ENCODE results near the gene UBQLN4. TPM values are rescaled to one million over a fixed set of nuclear protein-coding genes. Genes with fewer than 3 reads are reported as not detected.
A peak's percentile ranks its signal among the peaks of the same experiment; 100 is the strongest.

UBQLN4 gene
- total RNA-seq: 29.1 TPM

DNA sequence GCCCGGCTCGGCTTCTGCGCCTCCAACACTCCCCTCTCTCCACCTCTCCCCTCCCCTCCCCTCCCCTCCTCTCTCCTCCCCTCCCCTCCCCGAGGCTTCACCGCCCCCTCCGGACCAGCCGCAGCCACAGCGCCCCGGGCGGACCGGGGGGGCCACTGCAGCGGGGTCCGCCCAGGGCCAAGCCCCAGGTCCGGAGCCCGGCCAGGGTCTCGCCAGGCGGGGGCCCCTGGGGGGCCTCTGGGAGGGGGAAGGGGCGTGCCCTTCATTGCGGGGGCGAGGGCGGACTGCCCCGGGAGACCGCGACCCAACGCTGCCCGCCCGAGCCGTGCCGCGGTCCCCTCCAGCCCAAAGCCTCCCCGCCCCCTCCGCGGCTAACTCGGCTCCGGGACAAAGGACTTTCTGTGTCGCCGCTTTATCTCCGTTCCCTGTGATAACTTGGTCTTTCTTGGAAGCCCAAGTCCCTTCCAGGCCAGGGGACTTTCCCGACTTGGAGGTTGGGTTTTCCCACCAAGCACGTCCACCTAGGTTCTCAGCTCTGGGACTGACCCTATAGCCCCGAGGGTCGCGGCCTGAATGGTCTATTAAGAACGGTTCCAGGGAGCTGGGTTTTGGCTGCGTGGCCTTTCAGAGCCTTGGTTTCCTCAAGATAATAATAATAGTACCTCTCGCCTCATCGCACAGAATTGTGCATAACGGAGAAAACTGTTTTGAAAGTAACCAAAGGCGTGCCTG lies at the start of gene UBQLN4:
TSS of gene UBQLN4 (minus strand) at position 31 of the 732 bp plus-strand sequence. CDS start 97 bp downstream, outside the sequence.
- peak; percentile 95 for DNase-seq

DNA sequence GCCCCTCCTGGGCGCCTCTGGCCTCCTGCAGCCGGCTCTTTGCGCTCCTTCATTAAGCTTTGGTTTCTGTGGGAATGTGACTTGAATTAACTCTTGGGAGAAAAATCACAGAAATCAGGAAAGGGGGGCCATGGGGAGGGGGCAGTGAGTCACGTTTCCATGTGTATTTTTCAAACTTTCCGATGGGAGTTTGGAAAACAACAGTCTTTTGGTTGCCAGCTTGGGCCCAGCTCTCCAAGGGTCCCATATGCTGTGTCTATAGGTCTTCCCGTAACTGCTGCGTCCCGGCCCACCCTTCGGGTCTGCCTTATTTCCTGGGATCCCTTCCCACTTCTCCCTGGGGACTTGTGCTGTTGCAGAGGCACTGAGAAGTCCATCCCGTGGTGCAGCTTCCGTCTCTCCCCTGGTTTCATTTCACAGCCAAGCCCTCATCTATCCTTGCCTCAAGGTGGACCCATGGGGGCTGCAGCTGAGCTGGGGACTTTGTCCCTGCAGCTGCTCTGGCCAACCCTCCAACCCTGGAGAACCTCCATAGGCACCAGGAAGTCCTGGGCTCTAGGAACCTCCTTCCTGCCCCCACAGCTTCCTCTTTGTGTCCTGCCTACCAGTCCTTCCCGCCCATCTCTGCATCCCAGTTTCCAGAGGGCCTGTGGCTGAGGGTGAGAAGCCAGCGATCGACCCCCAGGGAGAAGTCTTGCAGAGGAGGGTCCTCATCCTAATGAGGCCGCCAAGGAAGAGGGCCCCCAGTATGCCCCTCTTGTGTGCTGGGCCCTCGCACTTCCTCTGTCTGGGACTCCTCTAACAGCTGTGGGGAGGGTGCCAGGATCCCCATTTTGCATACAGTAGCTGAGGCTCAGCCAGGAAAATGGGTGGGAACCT lies 49.3 kb upstream of the UBQLN4 start:
- peak; percentile 75 for DNase-seq

GRCh38 chr1:156101880-156102279 lies 48.3 kb upstream of the UBQLN4 start:
- no peak for DNase-seq

DNA sequence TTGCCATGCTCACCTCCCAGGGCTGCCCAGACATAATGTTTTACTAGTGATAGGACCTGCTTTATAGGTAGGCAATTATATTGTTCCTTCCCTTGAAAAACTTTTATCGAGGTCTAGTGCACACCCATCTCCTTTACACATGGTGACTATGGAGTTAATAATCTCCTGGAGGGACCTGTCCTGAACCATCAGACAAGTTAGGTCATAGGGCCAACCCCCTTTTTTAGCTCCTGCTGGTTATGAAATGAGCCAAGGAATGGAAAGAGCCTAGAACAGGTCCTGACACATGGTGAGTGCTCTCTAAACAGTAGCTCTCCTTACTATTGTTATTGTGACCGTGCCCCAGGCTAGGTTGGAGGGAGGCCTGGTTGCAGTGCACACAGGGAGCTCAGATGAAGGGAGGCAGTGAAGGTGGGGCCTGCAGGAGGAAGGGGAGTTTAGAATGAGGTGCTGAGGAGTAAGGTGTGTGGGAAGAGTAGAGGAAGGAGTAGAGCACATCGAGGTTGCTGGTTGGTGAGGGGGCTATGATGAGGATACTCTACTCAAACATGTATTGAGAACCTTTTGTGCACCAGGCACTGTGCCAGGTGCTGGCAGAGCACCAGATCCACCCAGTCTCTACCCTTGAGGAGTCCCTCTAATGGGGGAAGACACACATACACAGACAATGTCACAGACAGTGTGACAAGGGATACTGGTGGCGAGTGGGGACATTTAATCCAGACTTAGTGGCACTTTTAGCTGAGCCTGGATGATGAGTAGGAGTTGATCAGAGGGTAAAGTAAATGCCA lies 46.8 kb upstream of the UBQLN4 start:
- no peak for DNase-seq

DNA sequence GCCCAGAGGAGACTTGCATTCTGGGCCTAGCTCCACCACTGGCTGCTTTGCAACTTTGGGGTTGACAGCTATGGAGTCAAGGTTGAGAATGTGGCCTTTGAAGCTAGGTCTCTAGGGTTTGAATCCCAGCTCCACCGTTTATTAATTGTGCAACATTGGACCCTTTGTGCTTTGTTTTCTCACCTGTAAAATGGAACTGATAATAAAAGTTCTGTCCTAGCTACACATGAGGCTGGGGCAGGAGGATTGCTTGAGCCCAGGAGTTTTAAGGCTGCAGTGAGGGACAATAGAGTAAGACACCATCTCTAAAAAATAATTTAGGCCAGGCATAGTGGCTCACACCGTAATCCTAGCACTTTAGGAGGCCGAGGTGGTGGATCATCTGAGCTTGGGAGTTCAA lies 45.7 kb upstream of the UBQLN4 start:
- DNase-seq: no peak

GRCh38 chr1:156098784-156099183 lies 45.2 kb upstream of the UBQLN4 start:
- no peak for DNase-seq

- no peak for DNase-seq
Observed at GRCh38 chr1:156097499-156098178, 44.0 kb upstream of the UBQLN4 start.

GRCh38 chr1:156096640-156097391 lies 43.2 kb upstream of the UBQLN4 start:
- DNase-seq: peak; percentile 92

- DNase-seq: no peak
Observed at GRCh38 chr1:156095906-156096508, 42.4 kb upstream of the UBQLN4 start.

- DNase-seq: no peak
Observed at GRCh38 chr1:156091610-156092009, 38.0 kb upstream of the UBQLN4 start.

DNA sequence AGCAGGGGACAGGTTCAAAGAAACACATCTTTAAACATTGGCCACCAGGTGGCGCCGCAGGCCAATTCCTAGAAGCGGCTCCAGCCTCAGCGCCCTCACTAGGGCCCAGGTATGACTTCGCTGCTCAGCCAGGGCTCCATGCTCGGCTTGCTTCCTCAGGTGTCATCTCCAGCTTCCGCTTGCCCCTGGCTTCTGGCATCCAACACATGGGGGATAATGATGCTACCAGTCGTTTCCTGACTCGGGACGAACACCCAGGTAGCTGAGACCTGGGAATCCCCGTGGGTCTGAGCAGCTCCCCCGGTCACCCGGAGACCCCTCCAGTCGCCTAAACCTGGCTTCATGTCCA lies 37.2 kb upstream of the UBQLN4 start:
- DNase-seq: peak; percentile 95

DNA sequence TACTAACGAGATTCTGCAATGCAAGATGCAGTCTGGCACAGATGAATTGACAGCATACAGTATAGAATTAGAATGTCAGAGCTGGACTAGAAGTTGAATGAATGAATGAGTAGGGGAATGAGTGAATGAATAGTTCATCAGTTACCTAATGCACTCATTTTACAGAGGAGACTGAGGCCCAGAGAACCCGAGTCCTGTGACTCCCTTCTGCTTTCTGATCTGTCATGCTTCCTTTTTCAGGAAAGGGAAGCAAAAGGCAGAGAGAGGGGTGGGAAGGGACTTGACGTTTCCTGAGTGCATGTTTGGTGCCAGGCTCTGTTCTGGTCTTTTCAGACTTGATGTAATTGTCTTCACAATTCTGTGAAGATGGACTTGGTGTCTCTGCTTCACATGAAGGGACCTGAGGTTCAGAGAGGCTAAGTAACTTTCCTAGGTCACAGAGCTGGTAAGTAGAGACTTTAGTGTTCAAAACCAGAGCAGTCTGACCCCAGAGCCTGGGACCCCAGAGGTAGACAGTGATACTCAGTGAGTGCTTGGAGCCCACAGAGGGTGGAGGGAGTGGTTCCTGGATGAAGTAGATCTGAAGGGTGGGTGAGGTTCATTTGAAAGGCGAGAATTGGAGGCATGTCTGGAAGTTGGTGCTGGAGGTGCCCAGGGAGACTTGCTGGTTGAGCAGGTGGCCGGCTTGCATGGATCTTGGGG lies 36.7 kb upstream of the UBQLN4 start:
- no peak for DNase-seq

GRCh38 chr1:156089704-156090103 lies 36.1 kb upstream of the UBQLN4 start:
- peak; percentile 71 for DNase-seq

DNA sequence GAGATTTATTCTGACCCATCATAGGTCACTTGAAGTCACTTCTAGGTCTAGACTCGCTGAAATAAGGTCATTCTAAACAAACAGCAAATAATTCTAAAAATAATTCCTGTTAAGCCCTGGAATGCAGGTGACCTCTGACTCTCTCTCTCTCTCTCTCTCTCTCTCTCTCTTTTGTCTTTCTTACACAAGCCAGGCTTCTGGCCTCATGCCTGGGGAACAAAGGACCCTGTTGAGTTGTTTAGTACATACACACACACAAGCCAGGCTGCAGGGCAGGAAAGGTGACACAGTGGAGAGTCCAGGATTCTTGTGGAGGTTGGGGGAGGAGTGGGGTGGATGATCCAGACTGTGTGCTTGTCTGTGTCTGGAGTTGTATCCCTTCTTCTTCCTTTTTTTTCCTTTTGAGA lies 32.7 kb upstream of the UBQLN4 start:
- no peak for DNase-seq

- DNase-seq: no peak
Observed at GRCh38 chr1:156083800-156084790, 30.5 kb upstream of the UBQLN4 start.

- DNase-seq: peak; percentile 96
Observed at GRCh38 chr1:156082309-156083091, 28.9 kb upstream of the UBQLN4 start, which contains the start of gene MEX3A. Gene MEX3A (minus strand): TSS chr1:156082465. CDS start chr1:156081998, 467 bp downstream.

DNA sequence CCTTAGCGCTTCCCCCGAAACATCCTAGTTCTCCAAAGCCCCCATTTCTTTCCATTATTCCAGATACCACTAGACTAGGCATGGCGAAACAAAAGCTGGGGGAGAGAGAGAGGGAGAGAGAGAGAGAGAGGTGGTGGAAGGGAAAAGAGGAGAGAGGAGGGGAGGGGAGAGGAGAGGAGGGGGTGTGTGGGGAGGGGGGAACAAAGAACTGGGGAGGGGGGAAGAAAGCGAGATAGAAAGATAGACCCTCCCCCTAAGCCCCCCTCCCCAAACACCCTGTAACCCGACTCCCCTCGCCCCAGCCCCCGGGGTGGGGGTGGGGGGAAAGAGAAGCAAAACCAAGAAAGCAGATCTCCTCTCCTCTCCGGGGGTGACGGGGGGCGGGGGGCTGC lies 28.3 kb upstream of the UBQLN4 start:
- no peak for DNase-seq

All from tongue (tissue), 2 donors.